SK-N-SH treated with all-trans-retinoic acid at 6 μM for 48 hours (cell line): Measurements from ENCODE around the gene CNTNAP2.

ENCODE experiments used
- ARNTL ChIP-seq: fragments of 450-650 bp; formaldehyde crosslinking; IDR thresholded peaks from 2 replicates; pipeline ENCODE4 v1.5.0; 2020; ENCODE audit warnings: low read depth, mild to moderate bottlenecking, moderate library complexity, borderline replicate concordance
- BACH2 ChIP-seq: fragments of 250-450 bp; sonication (Bioruptor Pico); IDR thresholded peaks from 2 replicates; pipeline ENCODE4 v1.9.0; 2021; ENCODE audit warnings: mild to moderate bottlenecking, borderline replicate concordance
- CSRNP3 ChIP-seq: fragments of 250-450 bp; sonication (Bioruptor Pico); IDR thresholded peaks from 2 replicates; pipeline ENCODE4 v1.5.1; 2021; ENCODE audit warnings: mild to moderate bottlenecking, moderate library complexity
- GLIS3 ChIP-seq: fragments of 250-450 bp; sonication (Bioruptor Pico); IDR thresholded peaks from 2 replicates; pipeline ENCODE4 v1.5.0; 2020; ENCODE audit warnings: mild to moderate bottlenecking, moderate library complexity
- PATZ1 ChIP-seq: fragments of 250-450 bp; sonication (Bioruptor Pico); IDR thresholded peaks from 2 replicates; pipeline ENCODE4 v1.8.0; 2020; ENCODE audit warnings: mild to moderate bottlenecking, moderate library complexity, borderline replicate concordance
- PPARA ChIP-seq: fragments of 250-450 bp; sonication (Bioruptor Pico); IDR thresholded peaks from 2 replicates; pipeline ENCODE4 v1.5.0; 2020; ENCODE audit warnings: mild to moderate bottlenecking, borderline replicate concordance
- RARB ChIP-seq: fragments of 250-450 bp; sonication (Bioruptor Pico); IDR thresholded peaks from 2 replicates; pipeline ENCODE4 v1.8.0; 2021; ENCODE audit warnings: mild to moderate bottlenecking, moderate library complexity
- SNAI2 ChIP-seq: fragments of 250-450 bp; sonication (Bioruptor Pico); IDR thresholded peaks from 2 replicates; pipeline ENCODE4 v1.5.0; 2020; ENCODE audit warnings: mild to moderate bottlenecking, moderate library complexity
- TSHZ2 ChIP-seq: fragments of 250-450 bp; sonication (Bioruptor Pico); IDR thresholded peaks from 2 replicates; pipeline ENCODE4 v1.5.0; 2020; ENCODE audit warnings: mild to moderate bottlenecking, moderate library complexity
- ZFP3 ChIP-seq: fragments of 250-450 bp; sonication (Bioruptor Pico); IDR thresholded peaks from 2 replicates; pipeline ENCODE4 v1.5.0; 2020; ENCODE audit warnings: mild to moderate bottlenecking, moderate library complexity
- ZFP30 ChIP-seq: fragments of 450-650 bp; formaldehyde crosslinking; IDR thresholded peaks from 2 replicates; pipeline ENCODE4 v1.5.0; 2022; ENCODE audit warnings: mild to moderate bottlenecking, moderate library complexity

GRCh38 chr7:146961617-146962016, 845.0 kb downstream of the CNTNAP2 start:
- TF ChIP-seq PPARA (CRISPR knock-in tag) (no peak), ZFP30 (no peak), ARNTL (CRISPR knock-in tag) (no peak), GLIS3 (no peak), ZFP3 (CRISPR knock-in tag) (peak; percentile 38; the same call in 1 of the 2 replicates), SNAI2 (CRISPR knock-in tag) (no peak; the same call in 1 of the 2 replicates), PATZ1 (CRISPR knock-in tag) (no peak), RARB (CRISPR knock-in tag) (no peak), BACH2 (no peak), TSHZ2 (CRISPR knock-in tag) (no peak), CSRNP3 (CRISPR knock-in tag) (no peak)
